Measurements from ENCODE around the gene NFE2L2. TPM values are rescaled to one million over a fixed set of nuclear protein-coding genes. Genes with fewer than 3 reads are reported as not detected.

NFE2L2 gene
- total and polyA plus RNA-seq, 2 experiments from 2014 or later: 77.4 to 123 TPM

- Histone ChIP-seq H3K9me2 (ENCODE audit: insufficient read depth) (no peaks in the 10 kb centered on the region), H2AFZ (no peak overlapping the region), H4K20me1 (ENCODE audit: insufficient read depth) (peaks cover 8% of the 10 kb centered on the region), H3K4me2 (ENCODE audit: unreplicated experiment) (peak overlapping the region; percentile 90), H3K4me3 (peak overlapping the region; percentile 88), H3K9me3 (ENCODE audit: low read depth) (no peaks in the 10 kb centered on the region), H3K79me2 (ENCODE audit: insufficient read depth) (peaks cover 62% of the 10 kb centered on the region), H3K9ac (peak overlapping the region; percentile 94), H3K4me1 (ENCODE audit: insufficient read depth) (peaks cover 33% of the 10 kb centered on the region), H3K36me3 (ENCODE audit: low read depth) (peaks cover 38% of the 10 kb centered on the region), H3K27ac (peak overlapping the region; percentile 100), H3K27me3 (replicated peaks; ENCODE audit: insufficient read depth) (no peaks in the 10 kb centered on the region), H3F3A (ENCODE audit: insufficient read depth) (peaks cover 58% of the 10 kb centered on the region)
- TF ChIP-seq EZH2phosphoT487 (IDR thresholded peaks at IDR 0.05; ENCODE audit: insufficient read depth, low read depth): no peak
- no peak for TF ChIP-seq EZH2 (IDR thresholded peaks at IDR 0.05; ENCODE audit: insufficient read depth, poor library complexity, severe bottlenecking)
- in situ Hi-C loops (cut with MboI): no loop called here
- DNase-seq: peak; percentile 99
- WGBS, 2 experiments (ENCODE audit: low coverage in 1 of 2, low lambda C conversion rate in 2 of 2, missing lambda C conversion rate in 2 of 2): 1% methylated on average over 31 to 72 of the region's 74 CpGs
These were observed 51.4 kb downstream of the NFE2L2 start for GRCh38 chr2:177212891-177213856.

GRCh38 chr2:177212106-177212890, 52.2 kb downstream of the NFE2L2 start, which contains the start of gene HNRNPA3:
Gene HNRNPA3, plus strand, starts transcription at chr2:177212794. Its CDS starts 6 bp downstream, at chr2:177212800.
- no peak for TF ChIP-seq EZH2phosphoT487 (IDR thresholded peaks at IDR 0.05; ENCODE audit: insufficient read depth, low read depth)
- Histone ChIP-seq H3K9ac (peak within 1 kb of the TSS; percentile 98), H3K27me3 (replicated peaks; ENCODE audit: insufficient read depth) (no peaks in the 10 kb centered on the region), H3F3A (ENCODE audit: insufficient read depth) (peaks cover 50% of the 10 kb centered on the region), H3K9me2 (ENCODE audit: insufficient read depth) (no peaks in the 10 kb centered on the region), H3K36me3 (ENCODE audit: low read depth) (peaks cover 29% of the 10 kb centered on the region), H3K4me1 (ENCODE audit: insufficient read depth) (peaks cover 33% of the 10 kb centered on the region), H3K27ac (peak within 1 kb of the TSS; percentile 100), H4K20me1 (ENCODE audit: insufficient read depth) (peaks cover 8% of the 10 kb centered on the region), H2AFZ (peak within 1 kb of the TSS; percentile 71), H3K9me3 (ENCODE audit: low read depth) (no peaks in the 10 kb centered on the region), H3K79me2 (ENCODE audit: insufficient read depth) (peaks cover 53% of the 10 kb centered on the region), H3K4me3 (peak within 1 kb of the TSS; percentile 88), H3K4me2 (ENCODE audit: unreplicated experiment) (peak within 1 kb of the TSS; percentile 92)
- peak; percentile 99 for DNase-seq
- 3 to 4% methylated on average over 47 to 71 of the region's 74 CpGs for WGBS, 2 experiments (ENCODE audit: low coverage in 1 of 2, low lambda C conversion rate in 2 of 2, missing lambda C conversion rate in 2 of 2)
- in situ Hi-C loops (cut with MboI): no loop called here

GRCh38 chr2:177211576-177212105, 52.9 kb downstream of the NFE2L2 start:
- 18 to 20% methylated on average over 6 of the region's 6 CpGs for WGBS, 2 experiments (ENCODE audit: low coverage in 1 of 2, low lambda C conversion rate in 2 of 2, missing lambda C conversion rate in 2 of 2)
- H3K9me2 ChIP-seq (ENCODE audit: insufficient read depth): no peaks in the 10 kb centered on the region
- TF ChIP-seq EZH2 (IDR thresholded peaks at IDR 0.05; ENCODE audit: insufficient read depth, poor library complexity, severe bottlenecking): no peak
- TF ChIP-seq EZH2phosphoT487 (IDR thresholded peaks at IDR 0.05; ENCODE audit: insufficient read depth, low read depth): no peak
- peak overlapping the region; percentile 98 for H3K9ac ChIP-seq
- H3K27ac ChIP-seq: peak overlapping the region; percentile 100
- H3K4me2 ChIP-seq (ENCODE audit: unreplicated experiment): peak overlapping the region; percentile 92
- peak overlapping the region; percentile 71 for H2AFZ ChIP-seq
- peak; percentile 35 for DNase-seq
- in situ Hi-C loops (cut with MboI): no loop called here
- H4K20me1 ChIP-seq (ENCODE audit: insufficient read depth): peaks cover 8% of the 10 kb centered on the region
- peaks cover 33% of the 10 kb centered on the region for H3K4me1 ChIP-seq (ENCODE audit: insufficient read depth)
- peaks cover 47% of the 10 kb centered on the region for H3K79me2 ChIP-seq (ENCODE audit: insufficient read depth)
- no peaks in the 10 kb centered on the region for H3K27me3 ChIP-seq (replicated peaks; ENCODE audit: insufficient read depth)
- peaks cover 43% of the 10 kb centered on the region for H3F3A ChIP-seq (ENCODE audit: insufficient read depth)
- H3K9me3 ChIP-seq (ENCODE audit: low read depth): no peaks in the 10 kb centered on the region
- peaks cover 23% of the 10 kb centered on the region for H3K36me3 ChIP-seq (ENCODE audit: low read depth)
- peak overlapping the region; percentile 85 for H3K4me3 ChIP-seq

- Histone ChIP-seq H3K4me3 (peak overlapping the region; percentile 85), H3K9ac (peak overlapping the region; percentile 98), H3K27ac (peak overlapping the region; percentile 100), H3K9me2 (ENCODE audit: insufficient read depth) (no peaks in the 10 kb centered on the region), H3K9me3 (ENCODE audit: low read depth) (no peaks in the 10 kb centered on the region), H3F3A (ENCODE audit: insufficient read depth) (peaks cover 38% of the 10 kb centered on the region), H3K79me2 (ENCODE audit: insufficient read depth) (peaks cover 42% of the 10 kb centered on the region), H3K4me2 (ENCODE audit: unreplicated experiment) (peak overlapping the region; percentile 92), H3K4me1 (ENCODE audit: insufficient read depth) (peaks cover 28% of the 10 kb centered on the region), H3K36me3 (ENCODE audit: low read depth) (peaks cover 18% of the 10 kb centered on the region), H2AFZ (peak overlapping the region; percentile 71), H4K20me1 (ENCODE audit: insufficient read depth) (peaks cover 8% of the 10 kb centered on the region), H3K27me3 (replicated peaks; ENCODE audit: insufficient read depth) (no peaks in the 10 kb centered on the region)
- 64 to 71% methylated on average over 7 of the region's 7 CpGs for WGBS, 2 experiments (ENCODE audit: low coverage in 1 of 2, low lambda C conversion rate in 2 of 2, missing lambda C conversion rate in 2 of 2)
- TF ChIP-seq EZH2phosphoT487 (IDR thresholded peaks at IDR 0.05; ENCODE audit: insufficient read depth, low read depth): no peak
- no peak for TF ChIP-seq EZH2 (IDR thresholded peaks at IDR 0.05; ENCODE audit: insufficient read depth, poor library complexity, severe bottlenecking)
- no peak for DNase-seq
- in situ Hi-C loops (cut with MboI): no loop called here
These were observed 53.4 kb downstream of the NFE2L2 start for GRCh38 chr2:177211169-177211568.
